Vagina (tissue), 2 donors: Measurements from ENCODE around the gene ASXL2.

Experiments
- CTCF ChIP-seq, 3 experiments: fragments of 450-650 bp in 2 of 3; fragments of 200-600 bp in 1 of 3; sonication (generic) in 1 of 3; IDR thresholded peaks; one replicate each; pipeline ENCODE4 v1.5.1; 2017 to 2019; ENCODE audit warnings: antibody characterized with exemption in 3 of 3, mild to moderate bottlenecking in 2 of 3, moderate library complexity in 2 of 3
- POLR2A ChIP-seq, 2 donors: fragments of 450-650 bp; IDR thresholded peaks; one replicate each; pipeline ENCODE4 v1.6.1; 2017; ENCODE audit warnings: antibody characterized with exemption in 2 of 2, mild to moderate bottlenecking in 2 of 2, moderate library complexity in 2 of 2

GRCh38 chr2:25855065-25855464 is 23.2 kb downstream of the ASXL2 start:
- TF ChIP-seq POLR2A (IDR thresholded peaks at IDR 0.05) (no peak), CTCF (IDR thresholded peaks at IDR 0.05) (no peak)
